GM19023 (cell line): ENCODE measurements around the gene KISS1R.

Source experiments
- ATAC-seq: cut with Tn5 transposase; IDR thresholded peaks from one replicate; pipeline ENCODE4 v1.9.1; 2021; ENCODE audit warnings: mild to moderate bottlenecking, moderate library complexity; ENCODE audit not compliant: unreplicated experiment

KISS1R gene

DNA sequence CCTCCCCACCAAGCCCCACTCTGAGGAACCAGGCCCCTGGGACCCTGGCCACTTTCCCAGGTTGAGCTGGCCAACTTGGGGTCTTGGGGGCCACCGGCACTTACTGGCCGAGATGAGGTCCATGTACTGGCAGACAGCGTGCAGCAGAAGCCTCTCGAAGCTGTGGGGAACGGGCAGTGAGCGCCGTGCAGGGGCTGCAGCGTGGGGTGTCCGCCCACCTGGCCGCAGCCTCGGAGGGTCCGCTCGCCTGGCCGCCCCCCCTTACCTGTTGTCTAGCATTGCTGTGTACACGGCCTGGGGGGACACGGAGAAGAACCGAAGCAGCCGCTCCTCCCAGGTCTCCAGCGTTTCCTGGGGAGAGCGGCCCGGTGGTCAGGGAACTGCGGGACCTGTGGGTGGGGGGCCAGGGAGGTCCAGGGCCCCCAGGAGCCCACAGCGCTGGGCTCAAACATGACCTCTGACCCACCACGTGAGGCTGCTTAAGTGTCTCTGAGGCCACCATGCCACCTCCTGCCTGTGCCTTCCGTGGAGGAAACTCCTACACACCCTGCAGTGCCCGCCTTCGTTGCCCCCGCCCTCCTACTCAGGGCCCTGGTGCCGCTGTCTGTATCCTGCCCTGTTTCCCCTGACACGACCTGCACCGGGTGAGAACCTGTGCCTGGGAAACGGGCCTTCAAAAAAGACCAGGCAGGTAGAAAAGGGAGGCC, 17.6 kb upstream of the KISS1R start:
- no peak for ATAC-seq

DNA sequence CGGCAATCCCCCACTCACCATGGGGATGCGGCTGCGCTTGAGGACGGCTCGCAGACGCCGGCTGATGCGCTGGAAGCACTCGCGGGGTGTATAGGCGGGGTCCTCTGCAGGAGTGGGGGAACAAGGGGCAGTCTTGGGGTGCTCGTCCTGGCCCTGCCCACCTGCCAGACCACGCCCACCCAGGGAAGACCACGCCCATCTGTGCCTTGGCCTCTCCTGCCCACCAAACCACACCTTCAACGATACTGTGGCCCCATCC, 17.2 kb upstream of the KISS1R start:
- no peak for ATAC-seq

DNA sequence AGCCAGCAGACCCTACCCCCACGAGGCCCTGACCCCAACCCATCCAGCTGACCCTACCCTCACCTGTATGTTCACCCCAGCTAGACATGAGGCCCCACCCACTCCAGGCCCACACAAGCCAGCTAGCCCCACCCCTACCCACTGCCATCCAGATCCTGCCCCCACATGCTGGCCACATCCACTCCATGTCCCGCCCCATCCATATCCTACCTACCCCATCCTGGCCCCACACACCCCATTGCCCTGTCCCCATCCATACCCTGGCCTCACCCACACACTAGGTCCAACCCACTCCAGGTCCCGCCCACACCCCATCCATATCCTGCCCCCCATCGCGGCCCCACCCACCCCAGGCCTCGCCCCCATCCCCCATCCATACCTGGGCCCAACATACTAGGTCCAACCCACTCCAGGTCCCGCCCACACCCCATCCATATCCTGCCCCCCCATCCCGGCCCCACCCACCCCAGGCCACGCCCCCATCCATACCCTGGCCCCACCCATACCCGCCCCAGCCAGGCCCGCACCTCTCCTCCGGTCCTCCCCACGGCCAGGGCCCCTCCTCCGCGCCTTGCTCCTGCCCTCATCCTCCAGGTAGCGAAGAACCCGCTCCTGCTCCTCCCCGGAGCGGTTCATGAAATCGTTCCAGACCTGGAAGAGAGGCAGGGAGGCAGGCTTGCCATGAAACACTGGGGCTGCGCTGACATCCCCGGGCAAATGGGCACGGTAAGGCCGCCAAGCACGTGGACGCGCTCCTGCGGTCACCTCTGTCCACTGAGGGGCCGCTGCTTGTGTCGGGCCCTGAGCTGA, 16.6 kb upstream of the KISS1R start:
- ATAC-seq: no peak

DNA sequence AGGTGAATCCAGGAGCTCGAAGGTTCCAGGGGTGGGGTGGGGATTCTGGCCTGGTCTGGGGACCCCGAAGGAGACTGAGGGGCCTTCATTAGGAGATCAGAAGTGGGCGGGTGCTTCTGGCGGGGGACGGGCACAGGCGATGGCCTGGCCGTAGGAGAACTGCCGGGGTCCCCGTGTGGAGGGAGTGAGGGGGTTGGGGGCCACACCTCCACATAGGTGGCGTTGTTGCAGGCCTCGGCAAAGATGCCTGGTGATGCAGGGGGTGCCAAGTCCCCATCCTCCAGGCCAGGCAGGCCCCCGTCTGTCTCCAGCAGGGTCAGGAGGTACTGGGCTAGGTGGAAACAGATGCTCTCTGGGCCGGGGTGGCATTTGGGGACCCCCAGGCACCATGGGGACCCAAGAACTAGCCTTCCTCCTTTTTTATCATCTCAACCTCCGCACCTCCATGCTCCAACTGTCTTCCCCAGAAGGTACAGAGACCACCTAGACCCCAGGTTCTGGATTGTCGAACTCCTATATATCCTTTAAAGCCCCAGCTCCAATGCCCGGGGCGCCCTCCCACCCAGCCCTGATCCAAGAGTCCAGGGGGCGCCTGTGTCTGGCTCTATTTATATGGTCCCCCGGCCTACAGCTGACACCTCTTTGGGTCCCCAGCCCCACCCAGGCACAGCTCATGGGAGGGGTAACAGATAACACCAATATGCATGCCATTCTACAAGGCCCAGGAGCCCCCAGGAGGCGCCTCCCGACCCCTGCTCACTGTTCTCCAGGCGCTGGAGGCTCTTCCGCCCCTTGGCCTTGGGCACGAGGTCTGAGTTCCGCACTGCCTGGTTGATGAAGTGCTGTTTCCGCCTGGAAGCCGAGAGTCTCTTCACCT, 15.7 kb upstream of the KISS1R start:
- ATAC-seq: no peak

DNA sequence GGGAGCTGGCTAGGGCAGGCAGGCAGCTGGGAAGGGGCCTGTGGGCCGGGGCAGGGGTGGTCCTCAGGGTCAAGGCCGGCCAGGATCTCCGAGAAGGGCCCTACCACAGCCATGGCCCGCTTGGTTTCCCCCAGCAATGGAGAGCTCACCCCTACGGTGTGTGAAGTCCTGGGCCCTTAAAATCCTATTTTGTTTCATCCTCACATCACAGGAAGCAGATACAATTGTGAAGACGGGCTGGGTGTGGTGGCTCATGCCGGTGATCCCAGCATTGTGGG, 15.1 kb upstream of the KISS1R start:
- ATAC-seq: no peak

DNA sequence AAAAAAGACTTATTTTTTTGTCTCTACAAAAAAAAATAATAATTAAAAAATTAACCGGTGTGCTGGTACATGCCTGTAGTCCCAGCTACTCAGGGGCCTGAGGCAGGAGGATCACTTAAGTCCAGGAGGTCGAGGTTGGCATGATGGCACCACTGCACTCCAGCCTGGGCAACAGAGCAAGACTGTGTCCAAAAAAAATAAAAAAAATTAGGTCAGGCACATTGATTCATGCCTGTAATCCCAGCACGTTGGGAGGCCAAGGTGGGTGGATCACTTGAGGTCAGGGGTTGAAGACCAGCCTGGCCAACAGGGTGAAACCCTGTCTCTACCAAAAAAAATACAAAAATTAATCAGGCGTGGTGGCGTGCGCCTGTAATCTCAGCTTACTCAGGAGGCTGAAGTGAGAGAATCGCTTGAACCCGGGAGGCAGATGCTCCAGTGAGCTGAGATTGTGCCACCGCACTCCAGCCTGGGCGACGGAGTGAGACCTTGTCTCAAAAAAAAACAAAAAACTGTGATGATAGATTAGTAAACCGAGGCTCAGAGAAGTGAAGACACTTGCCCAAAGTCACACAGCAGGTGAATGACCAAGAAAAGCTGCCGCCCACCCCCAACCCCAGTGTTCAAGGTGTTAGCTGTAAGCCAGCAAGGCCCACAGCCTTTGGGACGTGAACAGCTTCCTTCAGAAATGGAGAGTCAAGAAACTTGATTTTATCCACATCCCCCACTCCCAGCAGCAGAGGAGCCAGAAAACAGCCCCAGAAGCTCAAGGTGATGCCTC, 14.5 kb upstream of the KISS1R start:
- ATAC-seq: no peak

DNA sequence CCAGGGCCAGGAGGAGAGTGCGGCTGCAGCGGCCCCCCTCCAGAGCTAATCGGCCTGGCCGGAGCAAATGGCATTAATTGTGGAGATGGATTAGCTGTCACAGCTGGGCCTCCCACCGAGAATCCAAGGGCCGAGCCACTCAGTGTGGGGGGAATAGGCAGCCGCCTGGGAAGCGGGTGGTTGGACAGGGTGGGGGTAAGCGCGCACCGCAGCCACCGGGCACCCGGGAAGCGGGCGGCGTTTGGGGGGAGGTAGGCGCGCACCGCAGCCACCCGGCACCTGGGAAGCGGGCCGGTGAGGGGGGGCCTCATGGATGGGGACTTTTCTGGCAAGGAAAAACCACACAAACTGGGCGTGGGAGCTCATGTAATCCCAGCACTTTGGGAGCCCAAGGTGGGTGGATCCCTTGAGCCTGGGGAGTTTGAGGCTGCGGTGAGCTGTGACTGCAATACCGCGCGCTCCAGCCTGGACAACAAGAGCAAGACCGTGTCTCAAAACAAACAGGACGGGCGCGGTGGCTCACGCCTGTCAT, 13.8 kb upstream of the KISS1R start:
- ATAC-seq: no peak

DNA sequence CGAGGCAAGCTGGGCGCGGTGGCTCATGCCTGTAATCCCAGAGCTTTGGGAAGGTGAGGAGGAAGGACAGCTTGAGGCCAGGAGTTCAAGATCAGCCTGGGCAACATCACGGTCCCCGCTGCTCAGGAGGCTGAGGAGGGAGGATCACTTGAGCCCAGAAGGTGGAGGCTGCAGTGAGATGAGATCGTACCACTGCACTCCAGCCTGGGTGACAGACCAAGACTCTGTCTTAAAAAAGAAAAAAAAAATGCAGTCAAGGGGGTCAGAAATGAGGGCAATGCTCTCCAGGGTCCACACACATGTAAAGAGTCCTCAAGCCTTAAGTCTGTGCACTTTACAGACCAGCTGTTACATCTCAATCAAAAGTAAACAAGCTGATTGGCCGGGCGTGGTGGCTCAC, 12.6 kb upstream of the KISS1R start:
- no peak for ATAC-seq

DNA sequence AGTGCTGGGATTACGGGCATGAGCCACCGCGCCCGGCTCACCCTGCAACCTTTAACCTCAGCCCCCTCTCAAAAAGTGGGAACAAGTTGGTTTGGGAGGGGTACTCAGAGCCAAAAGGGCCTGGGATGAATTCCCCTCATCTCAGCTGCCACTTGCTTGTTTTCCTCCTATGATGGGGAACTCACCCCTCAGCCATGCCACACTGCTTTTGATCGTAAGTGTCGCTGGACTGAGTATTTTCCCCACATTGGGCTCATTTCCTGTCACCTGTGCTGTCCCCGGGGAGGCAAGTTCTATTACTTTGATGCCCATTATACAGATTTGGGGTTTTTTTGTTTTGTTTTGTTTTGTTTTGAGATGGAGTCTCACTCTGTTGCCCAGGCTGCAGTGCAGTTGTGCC, 10.7 kb upstream of the KISS1R start:
- ATAC-seq: no peak

DNA sequence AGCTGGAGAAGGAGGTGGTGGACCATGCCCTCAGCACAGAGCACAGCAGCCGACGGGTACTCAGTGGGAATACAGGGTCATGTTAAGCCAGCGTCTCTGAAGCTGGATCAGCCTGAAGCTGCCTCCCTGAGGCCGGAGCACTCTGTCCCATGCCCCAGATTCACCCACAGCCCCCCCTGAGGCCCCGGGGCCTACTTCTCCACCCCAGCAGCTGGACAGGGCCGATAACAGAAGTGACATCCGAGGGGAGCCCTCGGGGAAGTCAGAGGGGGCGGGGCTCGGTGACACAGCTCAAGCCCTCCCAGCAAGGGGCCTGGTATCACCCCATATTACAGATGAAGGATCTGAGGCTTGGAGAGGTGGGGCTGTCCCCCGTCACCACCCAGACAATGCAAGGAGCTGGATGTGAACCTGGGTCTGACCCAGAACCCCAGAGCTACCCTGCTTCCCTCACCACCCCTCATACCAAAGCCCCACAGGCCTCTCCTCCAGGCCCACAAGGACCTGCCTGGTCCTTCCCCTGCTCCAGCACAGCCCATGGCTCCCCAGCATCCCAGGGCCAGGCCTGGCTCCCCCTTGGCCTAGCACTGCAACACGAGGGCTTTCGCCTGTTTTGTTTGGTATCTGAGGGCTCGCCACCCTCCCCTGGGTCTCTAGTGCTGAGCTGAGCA, 9.8 kb upstream of the KISS1R start:
- no peak for ATAC-seq

DNA sequence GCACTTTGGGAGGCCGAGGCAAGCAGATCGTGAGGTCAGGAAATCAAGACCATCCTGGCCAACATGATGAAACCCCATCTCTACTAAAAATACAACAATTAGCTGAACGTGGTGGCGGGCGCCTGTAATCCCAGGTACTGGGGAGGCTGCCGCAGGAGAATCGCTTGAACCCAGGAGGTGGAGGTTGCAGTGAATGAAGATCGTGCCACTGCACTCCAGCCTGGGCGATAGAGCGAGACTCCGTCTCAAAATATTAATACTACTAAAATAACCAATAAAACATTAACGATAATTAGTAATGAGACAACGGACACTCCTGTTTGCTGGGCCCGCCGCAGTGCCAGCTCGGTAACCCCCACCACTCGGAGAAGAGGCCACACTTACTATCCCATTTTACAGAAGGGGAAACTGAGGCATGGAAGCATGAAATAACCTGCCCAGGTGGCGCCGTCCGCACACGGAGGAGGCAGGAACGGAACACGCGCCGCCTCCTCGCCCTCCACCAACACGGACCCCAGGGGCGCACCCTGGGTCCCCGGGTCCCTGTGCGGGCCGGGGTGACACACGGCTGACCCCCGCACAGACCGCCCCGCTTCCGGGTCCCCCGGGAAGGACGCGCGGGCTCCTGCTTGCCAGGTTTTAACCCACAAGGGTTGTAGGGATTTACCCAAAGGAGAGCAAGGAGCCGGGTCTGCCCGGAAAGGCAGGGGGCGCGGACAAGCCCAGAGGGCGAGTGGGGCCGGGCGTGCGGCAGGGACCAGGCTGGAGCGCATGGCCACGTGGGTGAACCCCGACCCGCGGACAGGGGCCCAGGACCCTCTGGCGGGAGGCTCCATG, 5.7 kb upstream of the KISS1R start:
- no peak for ATAC-seq

DNA sequence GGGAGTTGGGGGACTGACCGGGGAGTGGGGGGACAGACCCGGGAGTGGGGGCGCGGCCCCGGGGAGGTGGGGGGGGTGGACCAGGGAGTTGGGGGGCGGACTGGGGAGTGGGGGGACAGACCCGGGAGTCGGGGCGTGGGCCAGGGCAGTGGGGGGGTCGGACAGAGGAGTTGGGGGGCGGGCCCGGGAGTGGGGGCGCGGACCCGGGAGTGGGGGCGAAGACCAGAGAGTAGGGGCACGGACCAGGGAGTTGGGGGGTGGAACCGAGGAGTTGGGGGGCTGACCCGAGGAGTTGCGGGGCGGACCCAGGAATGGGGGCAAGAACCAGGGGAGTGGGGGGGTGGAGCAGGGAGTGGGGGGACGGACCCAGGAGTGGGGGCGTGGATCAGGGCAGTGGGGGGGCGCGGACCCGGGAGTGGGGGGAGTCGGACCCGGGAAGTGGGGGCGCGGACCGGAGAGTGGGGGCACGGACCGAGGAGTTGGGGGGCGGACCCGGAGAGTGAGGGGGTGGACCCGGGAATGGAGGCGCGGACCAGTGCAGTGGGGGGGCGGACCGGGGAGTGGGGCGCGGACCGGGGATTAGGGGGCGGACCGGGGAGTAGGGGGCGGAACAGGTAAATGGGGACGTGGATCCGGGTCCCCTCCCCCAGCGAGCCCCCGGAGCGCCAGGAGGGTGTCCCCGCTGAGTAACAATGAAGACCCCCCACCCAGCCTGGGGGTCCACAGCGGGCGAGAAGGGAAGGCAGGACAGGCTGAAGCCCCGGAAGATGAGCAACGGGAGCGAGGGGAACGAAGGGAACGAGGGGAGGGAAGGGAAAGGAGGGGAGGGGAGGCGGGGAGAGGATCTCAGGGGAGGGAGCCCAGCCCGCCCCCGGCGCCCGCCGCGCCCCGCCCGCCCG, 4.7 kb upstream of the KISS1R start:
- no peak for ATAC-seq

DNA sequence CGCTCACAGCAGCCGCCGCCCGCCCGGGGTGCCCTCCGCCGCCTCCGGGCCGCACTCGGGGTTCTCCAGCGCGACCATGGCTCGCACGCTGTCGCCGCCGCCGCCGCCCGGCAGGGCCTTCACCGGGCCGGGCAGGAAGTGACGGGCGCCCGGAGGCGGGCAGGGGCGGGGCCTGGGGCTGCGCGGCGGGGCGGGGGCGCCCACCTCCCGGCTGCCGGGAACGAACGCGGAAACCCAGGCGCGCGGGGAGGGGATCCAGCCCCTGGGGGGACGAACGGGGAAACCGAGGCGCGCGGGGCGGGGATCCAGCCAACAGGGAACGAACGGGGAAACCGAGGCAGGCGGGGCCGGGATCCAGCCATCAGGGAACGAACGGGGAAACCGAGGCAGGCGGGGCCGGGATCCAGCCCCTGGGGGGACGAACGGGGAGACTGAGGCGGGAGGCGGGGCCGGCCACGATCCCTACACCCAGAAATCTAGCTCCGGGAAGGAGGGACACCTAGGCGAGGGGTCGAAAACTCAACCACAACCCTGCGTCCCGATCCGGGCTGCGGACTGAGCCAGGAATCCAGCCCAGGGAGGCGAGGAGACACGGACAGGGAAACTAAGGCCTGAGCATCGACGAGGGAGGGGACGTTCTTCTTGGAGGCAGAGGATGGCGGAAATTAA, 3.9 kb upstream of the KISS1R start, which contains the start of gene R3HDM4:
Gene R3HDM4, minus strand, starts transcription at position 140 of the 669 bp plus-strand sequence. Its CDS starts 62 bp downstream, at position 78.
- no peak for ATAC-seq

DNA sequence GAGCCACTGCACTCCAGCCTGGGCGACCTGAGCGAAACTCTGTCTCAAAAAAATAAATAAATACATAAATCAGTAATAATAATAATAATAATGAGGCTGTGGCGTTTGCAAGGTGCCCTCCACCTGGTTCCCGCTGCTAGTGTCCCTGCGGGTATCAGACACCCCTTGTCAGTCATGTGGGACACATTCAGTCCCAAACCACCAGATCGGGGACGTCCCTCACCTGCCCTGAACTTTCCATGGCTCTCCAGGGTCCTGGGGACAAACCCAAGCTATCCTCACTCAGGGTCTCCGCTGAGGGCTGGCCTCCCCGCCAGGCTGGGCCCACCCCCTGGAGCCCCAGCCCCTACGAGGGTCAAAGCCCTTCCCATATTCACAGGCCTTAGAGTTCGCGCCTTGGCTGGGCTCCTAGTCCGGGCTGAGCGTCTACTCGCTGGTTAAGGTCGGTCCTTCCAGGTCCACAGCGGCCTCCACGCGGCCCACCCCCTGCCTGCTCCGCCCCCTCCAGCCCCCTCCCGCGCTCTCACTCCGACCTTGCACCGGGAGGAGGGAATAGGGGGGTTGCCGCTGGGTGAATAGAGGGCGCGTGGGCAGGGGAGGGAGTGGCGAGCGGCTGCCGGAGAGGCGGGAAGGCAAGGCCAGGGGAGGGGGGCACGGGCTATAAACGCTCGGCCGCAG, 349 bp upstream of the KISS1R start:
- ATAC-seq: no peak

DNA sequence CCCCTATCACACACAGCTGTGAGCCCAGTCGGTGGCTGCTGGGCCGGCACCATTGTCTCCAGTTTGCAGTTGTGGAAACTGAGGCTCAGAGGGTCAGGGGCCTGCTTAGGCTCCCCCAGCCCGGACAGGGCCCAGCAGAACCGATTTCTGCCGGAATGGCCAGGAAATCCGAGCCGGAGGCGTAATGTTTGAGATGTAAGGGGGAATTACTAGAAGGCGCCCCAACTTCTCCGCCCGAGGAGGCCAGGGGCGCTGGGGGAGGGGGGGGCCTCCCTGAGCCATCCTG, 962 bp downstream of the KISS1R start:
- no peak for ATAC-seq

DNA sequence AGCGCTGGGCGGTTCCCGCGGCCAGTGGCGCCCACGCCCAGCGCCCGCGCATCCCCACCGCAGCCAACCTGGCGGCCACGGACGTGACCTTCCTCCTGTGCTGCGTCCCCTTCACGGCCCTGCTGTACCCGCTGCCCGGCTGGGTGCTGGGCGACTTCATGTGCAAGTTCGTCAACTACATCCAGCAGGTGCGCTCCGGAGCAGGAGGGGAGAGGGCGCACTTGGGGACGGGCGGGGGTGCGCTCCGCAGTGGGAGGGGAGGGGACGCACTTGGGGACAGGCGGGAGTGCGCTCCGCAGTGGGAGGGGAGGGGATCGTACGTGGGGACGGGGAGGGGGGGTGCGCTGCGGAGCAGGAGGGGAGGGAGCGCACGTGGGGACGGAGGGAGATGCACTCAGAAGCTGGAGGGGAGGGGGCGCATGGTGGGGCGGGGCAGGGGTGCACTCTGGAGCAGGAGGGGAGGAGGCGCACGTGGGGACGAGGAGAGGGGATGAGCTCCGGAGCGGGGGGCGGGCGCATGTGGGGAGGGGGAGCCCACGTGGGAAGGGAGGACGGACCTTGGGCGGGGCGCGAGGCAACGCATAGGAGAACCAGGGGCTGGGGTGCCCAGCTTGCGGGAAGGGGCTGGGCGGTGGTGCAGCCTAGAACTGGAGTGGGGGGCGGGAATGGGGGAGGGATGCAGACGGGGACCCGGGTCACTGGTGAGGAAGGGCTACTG, 1.5 kb downstream of the KISS1R start:
- ATAC-seq: no peak
